Stimulated activated CD4-positive, alpha-beta T cell treated with anti-CD3 and anti-CD28 coated beads, Interleukin-2, amount 100 ng/mL, for 48 hours (primary cell): ENCODE results near the gene SUMO2.
"Not testable (repeated sequence)": the region's sequence is repeated elsewhere in the genome, so short reads cannot be mapped to it uniquely, and the experiment has no call there.

ENCODE experiments used
- DNase-seq, 2 donors: peaks; one replicate each; pipeline ENCODE4 v3.0.0-alpha.2; 2020

SUMO2 gene

DNA sequence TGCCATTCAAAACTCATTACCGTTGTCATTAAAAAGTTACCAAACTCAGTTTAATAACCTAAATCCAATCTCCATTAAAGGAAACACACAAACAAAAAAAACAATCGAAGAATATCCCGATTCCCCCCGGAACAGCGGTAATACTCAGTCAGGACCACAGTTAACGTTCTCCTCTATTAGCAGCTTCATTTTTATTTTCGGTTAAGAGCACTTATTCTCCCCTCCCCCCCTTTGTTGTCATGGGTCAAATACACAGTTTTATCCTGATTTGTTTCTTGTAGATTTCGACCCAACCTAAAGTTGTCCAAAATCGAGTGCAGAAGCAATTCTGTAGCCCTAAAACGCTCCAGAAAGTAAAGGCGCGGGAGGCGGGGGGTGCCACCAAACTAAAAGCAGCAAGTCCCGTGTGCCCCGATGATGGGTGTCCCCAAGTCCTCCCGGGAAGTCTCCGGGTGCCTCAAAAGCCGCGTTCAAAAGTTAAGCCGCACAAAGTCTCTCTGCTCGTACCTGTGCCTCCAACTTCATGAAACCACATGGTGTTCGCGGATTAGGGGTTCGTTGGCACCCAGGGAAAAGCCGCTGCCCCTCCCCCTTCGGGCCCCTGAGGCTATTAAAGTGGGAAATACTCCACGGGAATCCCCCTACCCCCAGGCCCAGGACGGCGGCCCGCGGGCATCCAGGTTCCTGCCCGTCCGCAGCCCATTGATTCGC is 996 bp downstream of the SUMO2 start:
- peak; percentile 14 to 35 for DNase-seq

DNA sequence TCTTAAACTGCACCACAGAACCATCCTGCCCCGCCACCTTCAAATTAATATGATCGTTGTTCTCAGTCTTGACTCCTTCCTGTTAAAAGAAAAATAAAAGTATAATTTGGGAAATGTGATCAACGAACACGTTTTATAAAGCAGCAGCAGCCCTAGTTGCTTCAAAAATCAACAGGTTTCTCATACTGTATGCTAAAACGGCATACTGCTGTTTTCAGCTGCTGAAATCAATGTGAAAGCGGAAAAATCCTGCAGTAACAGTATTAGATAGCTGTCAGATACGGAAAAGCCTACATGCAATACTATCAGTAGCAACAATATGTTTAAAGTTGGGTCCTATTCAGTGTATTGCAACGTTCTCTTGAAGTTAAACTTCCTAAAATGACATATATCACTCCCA is 1.6 kb downstream of the SUMO2 start:
- DNase-seq, result no peak

DNA sequence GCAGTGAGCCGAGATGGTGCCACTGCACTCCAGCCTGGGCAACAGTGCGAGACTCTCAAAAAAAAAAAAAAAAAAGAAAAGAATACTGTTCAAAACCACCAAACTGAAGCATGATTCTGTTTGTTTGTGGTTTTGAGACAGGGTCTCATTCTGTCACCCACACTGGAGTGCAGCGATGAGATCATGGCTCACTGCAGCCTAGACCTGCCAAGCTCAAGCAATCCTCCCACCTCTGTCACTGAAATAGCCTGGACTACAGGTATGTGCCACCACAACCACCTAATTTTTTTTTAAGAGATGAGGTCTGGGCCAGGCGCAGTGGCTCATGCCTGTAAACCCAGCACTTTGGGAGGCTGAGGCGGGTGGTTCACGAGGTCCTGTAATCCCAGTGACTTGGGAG is 4.3 kb downstream of the SUMO2 start:
- no peak for DNase-seq

DNA sequence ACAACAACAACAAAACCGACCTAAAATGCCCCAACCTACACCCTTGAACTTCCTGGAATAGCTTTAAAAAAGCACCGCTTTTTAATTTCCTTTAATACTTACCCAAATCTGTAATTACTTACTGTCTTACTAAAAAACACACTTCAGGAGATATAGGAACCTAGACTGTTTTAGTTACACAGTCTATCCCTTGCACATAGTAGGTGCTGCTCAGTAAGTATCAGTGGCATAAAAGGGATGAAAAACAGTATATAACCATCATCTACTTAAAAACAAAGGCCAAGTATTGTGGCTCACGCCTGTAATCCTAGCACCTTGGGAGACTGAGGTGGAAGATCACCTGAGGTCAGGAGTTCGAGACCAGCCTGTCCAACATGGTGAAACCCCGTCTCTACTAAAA is 6.1 kb downstream of the SUMO2 start:
- DNase-seq, result no peak

DNA sequence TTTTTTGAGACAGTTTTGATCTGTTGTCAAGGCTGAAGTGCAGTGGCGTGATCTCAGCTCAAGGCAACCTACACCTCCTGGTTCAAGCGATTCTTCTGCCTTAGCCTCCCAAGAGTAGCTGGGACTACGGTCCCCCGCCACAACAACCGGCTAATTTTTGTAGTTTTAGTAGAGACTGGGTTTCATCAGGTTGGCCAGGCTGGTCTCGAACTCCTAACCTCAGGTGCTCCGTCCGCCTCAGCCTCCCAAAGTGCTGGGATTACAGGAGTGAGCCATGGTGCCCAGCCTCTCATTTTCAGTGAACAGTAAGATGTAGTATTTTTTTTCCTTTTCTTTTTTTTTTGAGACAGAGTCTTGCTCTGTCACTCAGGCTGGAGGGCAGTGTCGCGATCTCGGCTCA is 7.8 kb downstream of the SUMO2 start:
- no peak for DNase-seq

DNA sequence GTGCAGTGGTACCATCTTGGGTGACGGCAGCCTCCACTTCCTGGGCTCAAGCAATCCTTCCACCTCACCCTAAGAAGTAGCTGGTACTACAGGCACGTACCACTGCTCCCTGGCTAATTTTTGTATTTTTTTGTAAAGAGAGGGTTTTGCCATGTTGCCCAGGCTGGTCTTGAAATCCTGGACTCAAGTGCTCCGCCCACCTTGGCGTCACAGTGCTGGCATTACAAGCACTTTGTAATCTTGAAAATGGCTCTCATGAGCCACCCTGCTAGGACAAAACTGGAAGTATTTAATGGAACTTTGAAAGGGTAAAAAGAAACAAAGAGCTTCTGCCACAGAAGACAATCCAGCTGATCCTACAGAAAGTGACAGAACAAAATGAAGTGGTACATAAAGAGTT is 9.2 kb downstream of the SUMO2 start:
- DNase-seq, result no peak

DNA sequence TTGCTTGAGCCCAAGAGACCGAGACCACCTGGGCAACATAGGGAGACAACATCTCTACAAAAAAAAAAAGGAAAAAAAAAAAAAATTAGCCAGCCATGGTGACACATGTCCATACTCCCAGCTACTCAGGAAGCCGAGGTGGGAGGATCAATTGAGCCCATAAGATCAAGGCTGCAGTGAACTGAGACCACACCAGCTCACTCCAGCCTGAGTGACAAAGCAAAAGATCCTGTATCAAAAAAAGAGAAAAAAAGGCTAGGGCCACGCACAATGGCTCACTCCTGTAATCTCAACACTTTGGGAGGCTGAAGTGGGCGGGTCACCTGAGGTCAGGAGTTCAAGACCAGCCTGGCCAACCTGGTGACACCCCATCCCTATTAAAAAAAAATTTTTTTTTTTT is 13.8 kb downstream of the SUMO2 start:
- DNase-seq, result no peak

DNA sequence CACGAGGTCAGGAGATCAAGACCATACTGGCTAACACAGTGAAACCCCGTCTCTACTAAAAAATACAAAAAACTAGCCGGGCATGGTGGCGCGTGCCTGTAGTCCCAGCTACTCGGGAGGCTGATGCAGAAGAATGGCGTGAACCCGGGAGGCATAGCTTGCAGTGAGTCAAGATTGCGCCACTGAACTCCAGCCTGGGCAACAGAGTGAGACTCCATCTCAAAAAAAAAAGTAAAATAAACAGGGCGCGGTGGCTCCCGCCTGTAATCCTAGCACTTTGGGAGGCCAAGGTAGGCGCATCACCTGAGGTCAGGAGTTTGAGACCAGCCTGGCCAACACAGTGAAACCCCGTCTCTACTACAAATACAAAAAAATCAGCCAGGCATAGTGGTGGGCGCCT is 18.2 kb downstream of the SUMO2 start:
- not testable (repeated sequence) for DNase-seq

DNA sequence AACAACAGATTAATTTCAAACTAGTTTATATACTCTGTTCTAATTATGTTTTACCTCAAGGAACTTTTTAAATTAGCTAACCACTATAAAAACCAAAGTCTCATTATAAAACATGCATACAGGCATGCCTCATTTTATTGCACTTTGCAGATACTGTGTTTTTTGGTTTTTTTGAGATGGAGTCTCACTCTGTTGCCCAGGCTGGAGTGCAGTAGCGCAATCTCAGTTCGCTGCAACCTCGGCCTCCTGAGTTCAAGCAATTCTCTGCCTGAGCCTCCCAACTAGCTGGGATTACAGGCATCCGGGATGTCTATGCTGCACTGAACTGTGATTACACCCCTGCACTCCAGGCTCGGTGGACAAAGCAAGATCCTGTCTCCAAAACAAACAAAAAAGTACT is 19.7 kb downstream of the SUMO2 start:
- no peak for DNase-seq

DNA sequence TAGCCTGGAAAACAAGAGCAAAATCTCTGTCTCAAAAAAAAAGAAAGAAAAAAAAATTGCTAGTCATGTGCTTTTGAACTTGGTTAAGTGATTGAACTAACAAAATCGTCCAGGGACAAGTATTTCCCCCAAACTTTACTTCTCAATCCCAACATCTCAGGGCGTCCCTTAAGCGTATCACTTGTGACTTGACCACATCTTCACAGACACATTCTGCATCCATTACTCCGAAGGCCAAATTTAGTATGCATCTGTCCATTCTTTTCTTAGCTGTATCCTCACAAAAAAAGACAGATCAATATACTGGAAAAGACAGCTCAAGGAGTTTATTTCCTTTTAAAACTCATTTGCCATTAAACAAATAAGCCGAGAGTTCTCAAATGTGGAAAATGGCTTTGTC is 22.5 kb downstream of the SUMO2 start:
- no peak for DNase-seq

DNA sequence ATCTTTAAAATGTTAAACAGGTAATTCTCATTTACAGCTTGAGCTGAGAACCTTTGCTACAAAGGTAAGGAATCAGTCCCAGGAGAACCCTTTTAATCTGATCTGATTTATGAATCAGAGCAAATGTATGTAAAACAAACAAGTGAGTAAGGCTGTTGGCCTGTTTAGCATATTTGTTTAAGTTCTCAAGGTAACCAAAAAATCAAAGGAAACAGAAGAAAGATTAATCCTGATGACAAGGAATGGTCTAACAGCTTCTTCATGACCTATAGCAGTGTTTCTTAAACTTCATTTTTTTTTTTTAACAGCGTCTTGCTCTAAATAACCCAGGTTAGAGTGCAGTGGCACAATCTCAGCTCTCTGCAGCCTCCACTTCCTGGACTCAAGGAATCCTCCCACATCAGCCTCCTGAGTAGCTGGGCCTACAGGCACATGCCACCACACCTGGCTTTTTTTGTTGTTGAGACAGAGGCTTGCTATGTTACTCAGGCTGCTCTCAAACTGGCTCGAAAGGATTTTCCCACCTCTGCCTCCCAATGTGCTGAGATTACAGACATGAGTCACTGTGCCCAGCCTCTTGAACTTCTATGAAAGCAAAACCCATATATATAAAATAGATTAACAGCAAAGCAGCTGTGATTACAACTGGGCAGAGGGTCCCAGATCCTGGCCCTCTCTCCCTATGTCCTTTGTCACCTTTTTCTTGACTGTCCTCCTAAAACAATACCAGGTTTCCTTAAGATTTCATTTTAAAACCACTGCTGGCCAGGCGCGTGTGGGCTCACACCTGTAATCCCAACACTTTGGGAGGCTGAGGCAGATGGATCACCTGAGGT is 23.3 kb downstream of the SUMO2 start:
- no peak for DNase-seq

DNA sequence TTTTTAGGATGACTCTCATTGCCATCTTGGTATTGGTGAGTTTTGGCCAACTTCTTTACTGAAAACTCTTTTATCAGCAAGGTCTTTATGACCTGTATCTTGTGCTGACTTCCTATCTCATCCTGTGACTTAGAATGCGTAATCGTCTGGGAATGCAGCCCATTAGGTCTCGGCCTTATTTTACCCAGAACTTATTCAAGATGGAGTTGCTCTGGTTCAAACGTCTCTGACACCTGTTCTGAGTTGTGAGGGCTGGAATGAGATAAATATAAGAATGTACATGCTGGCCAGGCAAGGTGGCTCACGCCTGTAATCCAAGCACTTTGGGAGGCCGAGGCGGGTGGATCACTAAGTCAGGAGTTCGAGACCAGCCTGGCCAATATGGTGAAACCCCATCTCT is 24.3 kb downstream of the SUMO2 start:
- not testable (repeated sequence) for DNase-seq

DNA sequence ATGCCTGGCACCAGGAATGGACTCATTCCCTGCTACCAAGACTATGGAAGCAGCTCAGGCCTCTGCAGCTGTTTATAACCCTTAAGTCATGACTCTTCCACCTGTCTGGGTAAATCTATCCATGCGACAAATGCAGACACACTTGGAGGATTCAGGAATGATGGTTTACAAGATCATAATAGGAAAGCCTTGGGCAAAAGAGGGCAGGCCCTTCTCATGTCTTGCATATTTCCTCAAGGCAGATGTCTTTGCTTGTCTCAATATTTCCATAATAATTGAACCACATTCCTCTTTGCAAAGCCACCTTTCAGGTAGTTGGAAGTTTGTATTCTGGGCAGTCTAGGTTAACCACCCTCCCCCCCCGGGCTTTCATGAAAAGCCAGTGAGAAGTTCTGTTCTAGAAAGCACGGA is 27.6 kb downstream of the SUMO2 start:
- no peak for DNase-seq

DNA sequence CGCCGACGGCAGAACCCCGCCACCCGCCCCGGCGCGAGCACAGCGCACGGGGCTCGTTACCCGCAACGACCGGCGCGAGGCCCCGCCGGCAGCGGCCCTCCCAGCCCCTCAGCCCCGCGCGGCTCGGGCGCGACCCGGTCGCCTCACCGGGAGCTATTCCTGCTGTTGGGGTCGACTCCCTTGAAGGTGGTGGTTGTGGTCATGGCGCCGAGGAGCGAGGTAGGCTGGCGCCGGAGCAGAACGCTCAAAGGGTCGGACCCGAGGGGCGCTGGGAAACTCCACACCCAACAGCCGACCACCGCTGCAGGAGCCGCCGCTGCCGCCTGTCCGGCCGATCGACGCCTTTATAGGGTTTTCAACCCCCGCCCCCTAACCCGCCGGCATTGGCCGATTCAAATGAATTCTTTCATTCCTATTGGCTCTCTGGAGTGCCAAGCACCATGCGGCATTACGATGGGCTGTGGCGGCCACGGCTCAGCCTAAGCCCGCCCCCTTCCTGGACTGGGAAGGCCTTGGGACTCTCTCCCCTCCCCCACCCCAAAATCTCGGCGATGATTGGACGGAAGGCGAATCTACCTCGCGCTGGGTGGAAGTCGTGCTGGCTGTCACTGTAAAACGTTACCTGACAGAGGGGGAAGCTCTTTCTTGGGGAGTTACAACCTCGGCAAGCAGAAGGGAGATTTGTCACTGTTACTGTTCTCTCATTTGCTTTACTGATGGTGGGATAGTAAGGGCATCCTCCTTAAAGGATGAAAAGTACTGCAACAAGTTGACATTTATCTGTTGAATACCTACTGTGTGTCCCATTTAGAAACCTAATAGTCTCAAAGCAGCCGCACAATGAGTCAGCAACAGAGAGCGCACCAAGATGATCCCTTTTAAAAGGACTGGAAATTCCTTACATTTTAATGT is 28.3 kb downstream of the SUMO2 start, which contains the start of gene JPT1:
Gene JPT1, minus strand, starts transcription at position 318 of the 912 bp plus-strand sequence. Its CDS starts 115 bp downstream, at position 203.
- peak; percentile 96 to 97 for DNase-seq

DNA sequence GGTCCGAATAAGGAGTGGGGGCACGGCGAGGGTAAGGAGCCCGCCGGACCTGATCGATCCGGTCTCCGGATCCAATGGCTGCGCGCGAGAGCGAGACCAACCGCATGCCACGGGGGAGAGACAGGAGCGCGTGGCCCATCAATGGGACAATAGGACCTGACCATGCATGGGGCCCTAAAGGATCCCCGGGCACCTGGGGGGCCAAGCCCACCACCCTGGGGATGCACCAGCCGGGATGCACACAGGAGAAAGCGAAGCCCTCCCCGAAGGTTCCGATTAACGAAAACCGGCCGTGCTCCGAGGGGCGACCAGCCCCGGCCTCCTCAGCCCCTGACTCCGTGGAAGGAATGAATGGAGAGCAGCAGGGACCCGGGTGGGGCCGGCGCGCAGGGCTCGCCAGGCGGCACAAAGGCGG is 29.0 kb downstream of the SUMO2 start:
- DNase-seq, result peak; percentile 19 to 24

DNA sequence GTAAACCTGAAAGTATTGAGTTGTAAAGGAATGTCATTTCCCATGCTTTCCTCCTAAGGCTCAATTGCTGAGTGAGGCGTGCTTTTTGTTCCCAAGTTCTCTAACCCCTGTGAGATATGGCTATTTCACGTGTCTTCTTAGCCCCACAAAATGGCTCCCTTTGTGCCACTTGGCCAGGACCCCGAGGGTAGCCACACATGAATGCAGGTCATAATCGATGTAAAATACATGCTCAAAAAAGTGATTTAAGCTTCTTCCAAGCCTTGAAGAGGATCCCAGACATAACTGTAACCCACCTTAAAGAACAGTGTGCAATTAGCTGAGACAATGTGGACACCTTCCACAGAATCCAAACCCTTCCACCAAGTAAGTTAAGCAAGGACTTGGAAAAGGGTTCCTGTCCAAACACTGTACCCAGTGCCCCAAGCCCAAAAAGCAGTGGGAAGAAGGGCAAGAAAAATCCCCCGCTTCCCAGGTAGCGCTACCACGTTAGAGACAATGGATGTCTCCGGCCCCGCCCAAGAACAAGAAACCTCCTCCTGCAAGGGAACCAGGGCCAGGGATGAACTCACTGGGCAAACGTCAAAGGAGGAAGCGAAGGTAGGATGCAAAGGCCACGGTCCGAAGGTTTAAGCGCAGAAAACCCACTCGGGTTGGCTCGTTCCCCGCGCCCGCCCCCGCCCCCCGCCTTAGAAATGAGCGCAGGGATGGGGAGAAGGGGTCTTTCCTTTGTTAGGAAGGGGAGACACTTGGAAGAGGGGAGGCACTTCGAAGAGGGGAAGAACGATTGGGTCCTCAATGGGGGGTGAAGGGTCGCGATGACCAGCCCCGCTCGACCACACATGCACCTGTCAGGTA is 29.6 kb downstream of the SUMO2 start:
- peak in 1 of 2 donors; percentile 25 for DNase-seq

DNA sequence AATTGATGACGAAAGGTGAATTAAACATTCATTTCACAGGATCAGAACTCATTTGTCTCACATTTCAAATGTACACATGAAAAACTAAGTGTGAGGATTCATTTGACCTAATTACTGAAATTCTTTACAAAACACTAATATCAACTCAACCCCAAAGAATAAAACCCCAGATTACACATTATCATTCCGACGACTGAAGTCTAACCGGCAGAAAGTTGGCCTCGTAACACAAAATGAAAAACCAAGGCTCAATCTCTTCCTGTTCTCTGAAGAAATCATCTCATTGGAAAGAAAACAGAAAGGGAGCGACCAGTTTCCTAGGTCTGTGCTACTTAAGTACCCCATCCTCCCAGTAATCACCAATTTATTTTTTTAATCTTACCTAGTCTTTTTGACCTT is 30.2 kb downstream of the SUMO2 start:
- DNase-seq, result no peak

DNA sequence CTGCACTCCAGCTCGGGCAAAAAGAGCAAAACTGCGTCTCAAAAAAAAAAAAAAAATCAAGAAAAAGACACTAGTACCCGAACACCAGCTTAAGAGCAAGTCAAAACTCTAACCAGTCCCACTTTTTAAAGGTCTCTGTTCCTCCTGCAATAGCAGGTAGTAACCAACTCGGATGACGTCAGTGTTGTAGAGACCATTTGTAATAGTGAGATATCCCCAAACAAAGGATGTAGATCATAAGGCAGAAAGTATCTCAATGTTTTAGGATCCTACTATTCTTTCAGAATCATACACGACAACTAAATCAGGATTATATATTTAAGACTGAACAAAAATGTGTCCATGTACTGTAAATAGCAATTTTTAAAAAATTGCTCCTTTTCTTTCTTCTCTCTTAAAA is 30.8 kb downstream of the SUMO2 start:
- DNase-seq, result no peak

DNA sequence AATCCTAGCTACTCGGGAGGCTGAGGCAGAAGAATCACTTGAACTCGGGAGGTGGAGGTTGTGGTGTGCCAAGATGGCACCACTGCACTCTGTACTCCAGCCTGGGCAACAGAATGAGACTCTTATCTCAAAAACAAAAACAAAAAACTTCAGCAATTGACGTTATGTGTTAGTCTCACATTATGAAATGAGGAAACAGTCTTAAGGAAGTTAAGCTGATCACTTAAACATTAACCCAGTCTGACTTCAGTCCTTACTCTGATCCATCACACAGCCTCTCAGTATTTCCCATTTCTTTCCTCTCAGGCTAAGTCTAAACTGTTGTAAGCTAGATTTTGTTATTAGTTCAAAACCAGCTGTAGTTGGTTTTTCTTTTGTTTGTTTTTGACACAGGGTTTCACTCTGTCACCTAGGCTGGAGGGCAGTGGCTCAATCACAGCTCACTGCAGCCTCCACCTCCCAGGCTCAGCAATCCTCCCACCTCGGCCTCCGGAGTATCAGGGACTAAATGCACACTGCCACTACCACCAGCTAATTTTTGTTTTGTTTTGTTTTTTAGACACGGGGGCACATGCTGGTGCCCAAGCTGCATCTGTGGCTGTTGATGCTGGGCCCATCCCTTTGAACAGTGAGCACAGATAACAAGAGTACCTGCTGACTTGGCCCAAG is 34.7 kb downstream of the SUMO2 start:
- no peak for DNase-seq

DNA sequence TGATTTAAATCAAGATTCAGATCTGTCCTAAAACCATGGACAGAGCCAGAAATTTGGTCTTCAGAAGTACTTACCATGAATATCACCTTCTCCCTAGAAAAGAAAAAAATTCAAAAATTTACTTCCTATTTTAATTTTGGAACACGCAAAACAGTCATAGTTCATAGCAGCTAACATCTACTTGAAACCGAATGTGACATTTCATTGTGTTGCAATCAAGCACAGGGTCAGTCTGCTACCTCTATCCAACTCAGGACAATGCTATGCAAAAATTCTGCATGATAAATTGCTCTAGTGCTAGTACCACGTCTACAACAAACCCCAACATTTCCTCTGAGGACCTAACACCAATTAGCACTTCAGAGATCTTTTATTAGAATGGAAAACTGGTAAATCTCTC is 36.2 kb downstream of the SUMO2 start:
- DNase-seq, result no peak

DNA sequence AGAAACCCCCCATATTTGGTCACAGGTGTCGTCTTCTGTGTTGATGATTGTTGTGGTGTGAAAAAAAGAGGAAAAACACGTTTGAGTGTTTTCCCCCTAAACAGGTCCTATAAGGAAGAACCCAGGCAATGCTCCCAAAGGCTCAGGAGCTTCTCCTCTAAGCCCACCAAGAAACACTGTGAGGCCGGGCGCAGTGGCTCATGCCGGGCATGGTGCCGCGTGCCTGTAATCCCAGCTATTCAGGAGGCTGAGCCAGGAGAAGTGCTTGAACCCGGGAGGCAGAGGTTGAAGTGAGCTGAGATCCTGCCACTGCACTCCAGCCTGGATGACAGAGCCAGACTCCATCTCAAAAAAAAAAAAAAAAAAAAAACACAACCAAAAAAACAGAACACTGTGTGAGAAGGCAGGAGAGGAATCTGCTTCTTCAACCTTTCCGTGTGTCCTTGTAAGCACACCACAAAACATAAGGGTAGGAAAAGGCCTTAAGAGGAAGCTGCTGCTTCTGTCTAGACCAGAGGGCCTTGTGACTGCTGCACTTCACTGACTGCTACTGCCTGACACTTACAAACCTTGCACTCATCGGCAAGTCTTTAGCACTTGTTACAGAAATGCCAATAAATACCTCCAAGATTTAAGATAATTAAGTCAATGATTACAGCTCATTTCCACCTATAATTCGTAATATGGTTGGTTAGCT is 37.8 kb downstream of the SUMO2 start:
- no peak for DNase-seq
